Activated CD8-positive, alpha-beta memory T cell treated with anti-CD3 and anti-CD28 coated beads for 48 hours (primary cell): ENCODE data around the gene TOMM20.
"Not testable (repeated sequence)": the region's sequence is repeated elsewhere in the genome, so short reads cannot be mapped to it uniquely, and the experiment has no call there.

Experiments used
- DNase-seq, 3 experiments: peaks; one replicate each; pipeline ENCODE4 v3.0.0-alpha.2; 2020; ENCODE audit warnings: low read depth in 2 of 3, low spot score in 2 of 3

Gene TOMM20

DNA sequence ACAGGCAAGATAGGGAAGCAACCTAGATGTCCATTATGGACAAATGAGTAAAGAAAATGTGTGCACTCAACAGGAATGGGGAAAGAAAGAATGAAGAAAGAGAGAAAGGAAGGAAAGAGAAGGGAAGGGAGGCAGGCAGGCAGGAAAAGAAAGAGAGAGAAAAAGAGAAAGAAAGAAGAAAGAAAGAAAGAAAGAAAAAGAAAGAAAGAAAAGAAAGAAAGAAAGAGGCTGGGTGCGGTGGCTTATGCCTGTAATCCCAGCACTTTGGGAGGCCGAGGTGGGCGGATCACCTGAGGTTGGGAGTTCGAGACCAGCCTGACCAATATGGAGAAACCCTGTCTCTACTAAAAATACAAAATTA, 48.4 kb downstream of the TOMM20 start:
- not testable (repeated sequence) for DNase-seq

GRCh38 chr1:235079443-235080296, 49.0 kb downstream of the TOMM20 start:
- no peak for DNase-seq

- no peak for DNase-seq
Observed at GRCh38 chr1:235078480-235079381, 49.9 kb downstream of the TOMM20 start.

GRCh38 chr1:235077571-235078479, 50.8 kb downstream of the TOMM20 start:
- DNase-seq: peak in 2 of 3 experiments; percentile 25 to 27

- DNase-seq: no peak
Observed at GRCh38 chr1:235077163-235077540, 51.5 kb downstream of the TOMM20 start.

- DNase-seq: no peak
Observed at GRCh38 chr1:235076504-235077162, 52.0 kb downstream of the TOMM20 start.

GRCh38 chr1:235075777-235076308, 52.8 kb downstream of the TOMM20 start:
- peak in 1 of 3 experiments; percentile 24 for DNase-seq

GRCh38 chr1:235075048-235075776, 53.4 kb downstream of the TOMM20 start:
- peak; percentile 48 to 67 (median 57) for DNase-seq

DNA sequence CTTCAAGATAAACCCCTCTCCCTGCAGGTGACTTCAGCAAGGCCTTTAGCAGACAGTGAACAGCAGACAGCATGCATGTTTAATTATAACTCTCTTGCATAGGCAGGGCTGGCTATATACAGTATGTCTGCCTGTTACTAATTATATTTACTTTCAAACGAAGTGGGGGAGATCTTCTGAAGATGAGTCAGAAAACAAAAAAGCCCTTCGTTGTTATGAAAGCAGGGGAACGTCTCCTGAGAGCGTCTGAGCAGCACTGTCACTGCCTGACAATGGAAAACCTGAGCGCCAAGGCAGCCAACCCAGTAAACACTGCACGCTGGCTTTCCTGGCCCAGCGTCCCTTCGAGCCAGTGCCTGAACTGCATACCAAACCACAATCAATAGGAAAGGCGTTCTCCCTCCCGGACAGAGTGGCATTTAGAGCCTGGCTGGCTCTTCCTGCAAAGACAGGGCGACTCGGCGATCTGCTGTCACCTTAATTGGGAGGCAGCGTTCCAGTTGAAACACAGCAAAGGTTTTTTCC, 54.1 kb downstream of the TOMM20 start:
- peak in 2 of 3 experiments; percentile 35 to 37 for DNase-seq

DNA sequence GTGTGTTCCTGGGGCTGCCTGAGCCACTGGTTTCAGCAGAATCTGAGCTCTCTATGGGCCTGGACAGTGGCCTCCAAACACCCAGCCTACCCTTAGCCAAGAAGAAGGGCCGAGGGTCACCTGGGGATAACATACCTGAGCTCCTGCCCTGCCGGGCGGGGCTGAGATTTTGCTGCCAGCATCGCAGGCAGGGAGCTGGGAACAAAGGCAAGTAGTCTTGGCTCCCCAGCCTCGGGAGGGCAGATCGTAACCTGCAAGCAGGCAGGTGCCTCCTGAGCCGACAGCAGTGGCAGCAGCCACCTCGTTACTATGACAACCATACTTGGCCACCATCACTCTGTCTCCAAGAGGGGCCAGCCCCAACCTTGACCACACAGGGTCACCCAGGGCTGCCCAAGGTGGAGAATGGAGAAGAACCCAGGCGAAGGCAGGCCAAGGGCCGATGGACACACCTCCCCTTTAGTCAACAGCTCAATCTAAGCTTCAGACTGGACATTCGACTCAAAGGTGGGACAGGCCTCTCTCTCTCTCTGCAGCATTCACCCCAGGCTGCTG, 54.6 kb downstream of the TOMM20 start:
- no peak for DNase-seq

GRCh38 chr1:235073331-235073967, 55.2 kb downstream of the TOMM20 start:
- DNase-seq: no peak

GRCh38 chr1:235072577-235072976, 56.1 kb downstream of the TOMM20 start:
- DNase-seq: not testable (repeated sequence)

- DNase-seq: no peak
Observed at GRCh38 chr1:235072096-235072495, 56.5 kb downstream of the TOMM20 start.

DNA sequence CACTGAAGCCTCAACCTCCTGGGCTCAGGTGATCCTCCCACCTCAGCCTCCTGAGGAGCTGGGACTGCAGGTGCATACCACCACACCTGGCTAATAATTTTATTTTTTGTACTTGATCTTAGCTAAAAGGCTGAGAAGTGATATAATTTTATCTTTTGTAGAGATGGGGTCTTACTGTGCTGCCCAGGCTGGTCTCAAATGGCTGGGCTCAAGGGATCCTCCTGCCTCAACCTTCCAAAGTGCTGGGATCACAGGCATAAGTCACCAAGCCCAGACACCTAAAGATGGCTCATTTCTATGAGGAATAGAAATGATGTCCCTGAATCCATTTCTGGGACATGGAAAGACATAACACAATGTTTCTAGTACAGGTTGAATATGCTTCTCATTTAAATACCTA, 57.8 kb downstream of the TOMM20 start:
- DNase-seq: no peak

- DNase-seq: no peak
Observed at GRCh38 chr1:235069577-235070563, 58.8 kb downstream of the TOMM20 start.

- no peak for DNase-seq
Observed at GRCh38 chr1:235069176-235069575, 59.5 kb downstream of the TOMM20 start.
